Fibroblast of lung (primary cell): ENCODE data around the gene FAM241B.

Experiments used
- EZH2 ChIP-seq: IDR thresholded peaks from 2 replicates; pipeline ENCODE4 v1.5.1; 2012; ENCODE audit warnings: low read length, control low read depth, mild to moderate bottlenecking; ENCODE audit errors: missing control alignments
- TF ChIP-seq, protein P1 (sequence below), 2 donors: IDR thresholded peaks in 1 of 2; conservative IDR thresholded peaks in 1 of 2; 1 replicate in 1 of 2; 2 replicates in 1 of 2; pipeline ENCODE4 v1.5.1; 2011 to 2012; ENCODE audit warnings: low read length in 2 of 2, control low read depth in 1 of 2, inconsistent platforms in 1 of 2, low read depth in 1 of 2, mild to moderate bottlenecking in 1 of 2

DNA sequence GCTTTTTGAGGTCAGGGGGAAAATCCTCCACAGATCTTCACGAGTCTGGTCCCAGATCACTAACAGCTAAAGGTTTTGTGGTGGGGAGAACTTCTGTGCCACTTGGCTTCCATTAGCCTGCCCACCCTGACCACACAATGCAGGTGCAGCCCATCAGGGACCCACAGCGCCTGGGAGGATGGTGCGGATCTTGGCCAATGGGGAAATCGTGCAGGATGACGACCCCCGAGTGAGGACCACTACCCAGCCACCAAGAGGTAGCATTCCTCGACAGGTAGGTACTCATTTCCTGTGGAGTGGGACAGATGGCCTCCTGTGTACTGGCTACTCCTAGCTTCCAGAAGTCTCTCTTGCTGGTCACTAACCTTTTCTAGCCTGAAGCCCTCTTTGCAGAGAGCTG lies 1.5 kb downstream of the FAM241B start:
- TF ChIP-seq, protein P1, sequence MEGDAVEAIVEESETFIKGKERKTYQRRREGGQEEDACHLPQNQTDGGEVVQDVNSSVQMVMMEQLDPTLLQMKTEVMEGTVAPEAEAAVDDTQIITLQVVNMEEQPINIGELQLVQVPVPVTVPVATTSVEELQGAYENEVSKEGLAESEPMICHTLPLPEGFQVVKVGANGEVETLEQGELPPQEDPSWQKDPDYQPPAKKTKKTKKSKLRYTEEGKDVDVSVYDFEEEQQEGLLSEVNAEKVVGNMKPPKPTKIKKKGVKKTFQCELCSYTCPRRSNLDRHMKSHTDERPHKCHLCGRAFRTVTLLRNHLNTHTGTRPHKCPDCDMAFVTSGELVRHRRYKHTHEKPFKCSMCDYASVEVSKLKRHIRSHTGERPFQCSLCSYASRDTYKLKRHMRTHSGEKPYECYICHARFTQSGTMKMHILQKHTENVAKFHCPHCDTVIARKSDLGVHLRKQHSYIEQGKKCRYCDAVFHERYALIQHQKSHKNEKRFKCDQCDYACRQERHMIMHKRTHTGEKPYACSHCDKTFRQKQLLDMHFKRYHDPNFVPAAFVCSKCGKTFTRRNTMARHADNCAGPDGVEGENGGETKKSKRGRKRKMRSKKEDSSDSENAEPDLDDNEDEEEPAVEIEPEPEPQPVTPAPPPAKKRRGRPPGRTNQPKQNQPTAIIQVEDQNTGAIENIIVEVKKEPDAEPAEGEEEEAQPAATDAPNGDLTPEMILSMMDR (conservative IDR thresholded peaks at IDR 0.05 in 1 of 2, IDR thresholded peaks at IDR 0.05 in 1 of 2; ENCODE audit: low read depth in 1 of 2, low read length in 2 of 2), result no peak
- TF ChIP-seq EZH2, result no peak
